Measurements from ENCODE around the gene DYSF.

Gene DYSF

GRCh38 chr2:71530641-71531332 is 77.4 kb downstream of the DYSF start:
- no peak for DNase-seq (ENCODE audit: low read depth)
- peak; percentile 67 for TF ChIP-seq CTCF (IDR thresholded peaks at IDR 0.05; ENCODE audit: control insufficient read depth, insufficient read depth, low read depth, low read length, missing control alignments)
- H3K4me3 ChIP-seq (ENCODE audit: control insufficient read depth, low read depth, low read length): no peak overlapping the region

- no peak for DNase-seq (ENCODE audit: low read depth)
- H3K4me3 ChIP-seq (ENCODE audit: control insufficient read depth, low read depth, low read length): no peak overlapping the region
- TF ChIP-seq CTCF (IDR thresholded peaks at IDR 0.05; ENCODE audit: control insufficient read depth, insufficient read depth, low read depth, low read length, missing control alignments): no peak
These were observed 78.2 kb downstream of the DYSF start for GRCh38 chr2:71531522-71532047.

GRCh38 chr2:71532327-71532726 is 79.0 kb downstream of the DYSF start:
- TF ChIP-seq CTCF (IDR thresholded peaks at IDR 0.05; ENCODE audit: control insufficient read depth, insufficient read depth, low read depth, low read length, missing control alignments): no peak
- no peak overlapping the region for H3K4me3 ChIP-seq (ENCODE audit: control insufficient read depth, low read depth, low read length)
- no peak for DNase-seq (ENCODE audit: low read depth)

GRCh38 chr2:71534201-71534600 is 80.8 kb downstream of the DYSF start:
- no peak overlapping the region for H3K4me3 ChIP-seq (ENCODE audit: control insufficient read depth, low read depth, low read length)
- DNase-seq (ENCODE audit: low read depth): no peak
- TF ChIP-seq CTCF (IDR thresholded peaks at IDR 0.05; ENCODE audit: control insufficient read depth, insufficient read depth, low read depth, low read length, missing control alignments): no peak

GRCh38 chr2:71534826-71535225 is 81.5 kb downstream of the DYSF start:
- H3K4me3 ChIP-seq (ENCODE audit: control insufficient read depth, low read depth, low read length): no peak overlapping the region
- TF ChIP-seq CTCF (IDR thresholded peaks at IDR 0.05; ENCODE audit: control insufficient read depth, insufficient read depth, low read depth, low read length, missing control alignments): no peak
- no peak for DNase-seq (ENCODE audit: low read depth)

GRCh38 chr2:71535526-71535925 is 82.2 kb downstream of the DYSF start:
- TF ChIP-seq CTCF (IDR thresholded peaks at IDR 0.05; ENCODE audit: control insufficient read depth, insufficient read depth, low read depth, low read length, missing control alignments): no peak
- no peak overlapping the region for H3K4me3 ChIP-seq (ENCODE audit: control insufficient read depth, low read depth, low read length)
- DNase-seq (ENCODE audit: low read depth): no peak

Measured in AG09309 (cell line).